Left ventricle myocardium inferior (tissue), 1 donor: ENCODE results near the gene DNMT1. TPM values are rescaled to one million over a fixed set of nuclear protein-coding genes. Genes with fewer than 3 reads are reported as not detected.

ENCODE experiments used
- DNase-seq: peaks from one replicate; pipeline ENCODE4 v3.0.0-alpha.2; 2020
- H3K27ac ChIP-seq: fragments of 200-600 bp; replicated peaks from 2 replicates; pipeline ENCODE4 v1.8.0; 2021
- H3K27me3 ChIP-seq: fragments of 200-600 bp; 2 replicates; pipeline ENCODE4 v1.8.0; 2021; ENCODE audit warnings: low read depth
- H3K36me3 ChIP-seq: fragments of 200-600 bp; 2 replicates; pipeline ENCODE4 v1.8.0; 2021
- H3K4me1 ChIP-seq: fragments of 200-600 bp; 2 replicates; pipeline ENCODE4 v1.8.0; 2021
- H3K4me3 ChIP-seq: fragments of 200-600 bp; 2 replicates; pipeline ENCODE4 v1.8.0; 2021; ENCODE audit warnings: mild to moderate bottlenecking, moderate library complexity
- H3K9me3 ChIP-seq: fragments of 200-600 bp; replicated peaks from 2 replicates; pipeline ENCODE4 v1.8.0; 2021
- CTCF ChIP-seq: fragments of 200-600 bp; IDR thresholded peaks from 2 replicates; pipeline ENCODE4 v1.8.0; 2021; ENCODE audit warnings: antibody characterized with exemption, mild to moderate bottlenecking, borderline replicate concordance
- intact Hi-C: fragments of 100-400 bp; cut with micrococcal nuclease; formaldehyde crosslinking; loops from one replicate; pipeline ENCODE4 v1.11.0; 2022
- microRNA-seq: library from miRNA; unstranded; fragments of <30 nt; microRNA quantifications from one replicate; pipeline ENCODE4 v1.2.0, GENCODE V29; 2020
- total RNA-seq: library from RNA; stranded (reverse); fragmentation: NEBNext Ultra II Directional; extraction: Animal tissue kit (Norgen Biotek cat#: 25700); gene quantifications from one replicate; pipeline ENCODE4 v1.2.1, GENCODE V29; 2021
- donor health status: DM: no; HTN: yes; CAD: no; lungs with severe emphysema.

The DNMT1 gene
- total RNA-seq, 1 donor from 2014 or later, result 23.9 TPM

GRCh38 chr19:10085641-10086590, 108.8 kb downstream of the DNMT1 start, which contains the start of gene SHFL:
Gene SHFL (plus strand): TSS chr19:10086317. CDS start chr19:10086428, 111 bp downstream.
- intact Hi-C loops, result no loop called here
- Histone ChIP-seq H3K36me3 (peaks cover 17% of the 10 kb centered on the region), H3K27ac (peak within 1 kb of the TSS; percentile 96), H3K27me3 (no peaks in the 10 kb centered on the region), H3K4me3 (peak within 1 kb of the TSS; percentile 99), H3K4me1 (peaks cover 18% of the 10 kb centered on the region), H3K9me3 (peaks cover 3% of the 10 kb centered on the region)
- no peak for TF ChIP-seq CTCF
- DNase-seq, result peak; percentile 72

- TF ChIP-seq CTCF, result no peak
- H3K36me3 ChIP-seq, result peaks cover 6% of the 10 kb centered on the region
- no peaks in the 10 kb centered on the region for H3K27me3 ChIP-seq
- no peak overlapping the region for H3K4me3 ChIP-seq
- intact Hi-C loops, result no loop called here
- no peak for DNase-seq
- no peaks in the 10 kb centered on the region for H3K9me3 ChIP-seq
- H3K27ac ChIP-seq, result no peak overlapping the region
- peaks cover 18% of the 10 kb centered on the region for H3K4me1 ChIP-seq
Measured at GRCh38 chr19:10084803-10085202, 110.0 kb downstream of the DNMT1 start.

GRCh38 chr19:10083911-10084310, 110.8 kb downstream of the DNMT1 start:
- intact Hi-C loops, result no loop called here
- H3K27ac ChIP-seq, result no peak overlapping the region
- peaks cover 18% of the 10 kb centered on the region for H3K4me1 ChIP-seq
- DNase-seq, result no peak
- H3K9me3 ChIP-seq, result no peaks in the 10 kb centered on the region
- H3K4me3 ChIP-seq, result no peak overlapping the region
- H3K27me3 ChIP-seq, result peaks cover 7% of the 10 kb centered on the region
- H3K36me3 ChIP-seq, result no peaks in the 10 kb centered on the region
- no peak for TF ChIP-seq CTCF

Small RNA genes within 50 kb of the gene (microRNA-seq; reads per million reads assigned to microRNA genes)
- not detected for gene MIR4322

Other genes with a start within 250 kb of the DNMT1 start
- 8.7 TPM for gene COL5A3, start 184.4 kb downstream of the DNMT1 start, total RNA-seq
- gene RDH8, start 181.5 kb downstream of the DNMT1 start, total RNA-seq, result not detected
- gene SHFL, start 108.6 kb downstream of the DNMT1 start, total RNA-seq, result 9.1 TPM
- not detected for gene ANGPTL6, start 92.3 kb downstream of the DNMT1 start, total RNA-seq
- 23.6 TPM for gene PPAN, start 88.6 kb downstream of the DNMT1 start, total RNA-seq
- gene P2RY11, start 83.3 kb downstream of the DNMT1 start, total RNA-seq, result 4.1 TPM
- 172 TPM for gene EIF3G, start 75.1 kb downstream of the DNMT1 start, total RNA-seq
- gene S1PR2, start 36.4 kb upstream of the DNMT1 start, total RNA-seq, result 3.5 TPM
- gene MRPL4, start 57.3 kb upstream of the DNMT1 start, total RNA-seq, result 77.0 TPM
- gene ICAM1, start 76.2 kb upstream of the DNMT1 start, total RNA-seq, result 7.1 TPM
- gene ICAM4, start 92.0 kb upstream of the DNMT1 start, total RNA-seq, result 0.36 TPM
- gene ICAM5, start 95.0 kb upstream of the DNMT1 start, total RNA-seq, result 0.49 TPM
- 0.74 TPM for gene ZGLP1, start 114.9 kb upstream of the DNMT1 start, total RNA-seq
- gene FDX2, start 121.1 kb upstream of the DNMT1 start, total RNA-seq, result 17.4 TPM
- 11.1 TPM for gene RAVER1, start 138.6 kb upstream of the DNMT1 start, total RNA-seq
- 31.3 TPM for gene ICAM3, start 144.7 kb upstream of the DNMT1 start, total RNA-seq
- gene TYK2, start 185.6 kb upstream of the DNMT1 start, total RNA-seq, result 55.1 TPM
- gene CDC37, start 208.6 kb upstream of the DNMT1 start, total RNA-seq, result 142 TPM
- 20.0 TPM for gene PDE4A, start 225.6 kb upstream of the DNMT1 start, total RNA-seq